HUES48 (cell line): Measurements from ENCODE around the gene DCDC2C.

ENCODE experiments used
- H3K27ac ChIP-seq: one replicate; pipeline ENCODE4 v1.7.0; 2013; ENCODE audit warnings: low read depth, low read length, inconsistent platforms
- H3K27me3 ChIP-seq: 2 replicates; pipeline ENCODE4 v1.6.1; 2013; ENCODE audit warnings: mild to moderate bottlenecking, low read length; ENCODE audit not compliant: control insufficient read depth, insufficient read depth
- H3K36me3 ChIP-seq: 2 replicates; pipeline ENCODE4 v1.6.1; 2013; ENCODE audit warnings: low read length; ENCODE audit not compliant: control insufficient read depth, insufficient read depth
- H3K4me1 ChIP-seq: 2 replicates; pipeline ENCODE4 v1.6.1; 2013; ENCODE audit warnings: mild to moderate bottlenecking, low read length; ENCODE audit not compliant: control insufficient read depth, insufficient read depth
- H3K4me3 ChIP-seq: 2 replicates; pipeline ENCODE4 v1.5.1; 2013; ENCODE audit warnings: mild to moderate bottlenecking, low read depth, low read length
- H3K9ac ChIP-seq: 2 replicates; pipeline ENCODE4 v1.6.1; 2013; ENCODE audit warnings: mild to moderate bottlenecking, low read depth, low read length, moderate library complexity
- H3K9me3 ChIP-seq: 2 replicates; pipeline ENCODE4 v1.6.1; 2013; ENCODE audit warnings: low read length; ENCODE audit not compliant: control insufficient read depth, insufficient read depth

Gene DCDC2C

GRCh38 chr2:3777966-3778365 is 74.6 kb downstream of the DCDC2C start:
- Histone ChIP-seq H3K9ac (no peak overlapping the region), H3K27ac (no peak overlapping the region), H3K4me1 (peaks cover 4% of the 10 kb centered on the region), H3K36me3 (no peaks in the 10 kb centered on the region), H3K27me3 (no peaks in the 10 kb centered on the region), H3K4me3 (no peak overlapping the region), H3K9me3 (no peaks in the 10 kb centered on the region)

- H3K4me1 ChIP-seq = peaks cover 4% of the 10 kb centered on the region
These were observed 75.6 kb downstream of the DCDC2C start for GRCh38 chr2:3778851-3779495.

GRCh38 chr2:3779496-3780049 is 76.2 kb downstream of the DCDC2C start:
- Histone ChIP-seq H3K9ac (no peak overlapping the region), H3K4me3 (no peak overlapping the region), H3K27me3 (no peaks in the 10 kb centered on the region), H3K27ac (no peak overlapping the region), H3K4me1 (peaks cover 4% of the 10 kb centered on the region), H3K36me3 (no peaks in the 10 kb centered on the region), H3K9me3 (no peaks in the 10 kb centered on the region)

More at GRCh38 chr2:3778851-3779495, 75.6 kb downstream of the DCDC2C start:
- no peak overlapping the region for H3K9ac ChIP-seq
- H3K27ac ChIP-seq = no peak overlapping the region
- H3K9me3 ChIP-seq = no peaks in the 10 kb centered on the region
- H3K36me3 ChIP-seq = no peaks in the 10 kb centered on the region
- no peaks in the 10 kb centered on the region for H3K27me3 ChIP-seq
- no peak overlapping the region for H3K4me3 ChIP-seq

- Histone ChIP-seq H3K9ac (no peak overlapping the region), H3K36me3 (no peaks in the 10 kb centered on the region), H3K27me3 (no peaks in the 10 kb centered on the region), H3K9me3 (no peaks in the 10 kb centered on the region), H3K4me3 (no peak overlapping the region), H3K4me1 (peaks cover 13% of the 10 kb centered on the region), H3K27ac (no peak overlapping the region)
These were observed 77.4 kb downstream of the DCDC2C start for GRCh38 chr2:3780477-3781402.

GRCh38 chr2:3784731-3785130 is 81.4 kb downstream of the DCDC2C start:
- no peaks in the 10 kb centered on the region for H3K36me3 ChIP-seq
- no peaks in the 10 kb centered on the region for H3K27me3 ChIP-seq
- H3K9ac ChIP-seq = no peak overlapping the region
- no peak overlapping the region for H3K27ac ChIP-seq
- H3K4me3 ChIP-seq = no peak overlapping the region
- peaks cover 14% of the 10 kb centered on the region for H3K4me1 ChIP-seq
- H3K9me3 ChIP-seq = no peaks in the 10 kb centered on the region

GRCh38 chr2:3785220-3785889 is 82.0 kb downstream of the DCDC2C start:
- Histone ChIP-seq H3K4me1 (peaks cover 14% of the 10 kb centered on the region), H3K9ac (no peak overlapping the region), H3K36me3 (no peaks in the 10 kb centered on the region), H3K9me3 (no peaks in the 10 kb centered on the region), H3K4me3 (no peak overlapping the region), H3K27ac (no peak overlapping the region), H3K27me3 (no peaks in the 10 kb centered on the region)

GRCh38 chr2:3785890-3786273 is 82.5 kb downstream of the DCDC2C start:
- H3K9ac ChIP-seq = no peak overlapping the region
- no peaks in the 10 kb centered on the region for H3K9me3 ChIP-seq
- no peak overlapping the region for H3K4me3 ChIP-seq
- no peaks in the 10 kb centered on the region for H3K36me3 ChIP-seq
- H3K4me1 ChIP-seq = peaks cover 11% of the 10 kb centered on the region
- H3K27me3 ChIP-seq = no peaks in the 10 kb centered on the region
- H3K27ac ChIP-seq = no peak overlapping the region

GRCh38 chr2:3787768-3788167 is 84.4 kb downstream of the DCDC2C start:
- H3K36me3 ChIP-seq = no peaks in the 10 kb centered on the region
- no peak overlapping the region for H3K27ac ChIP-seq
- H3K4me3 ChIP-seq = no peak overlapping the region
- no peaks in the 10 kb centered on the region for H3K9me3 ChIP-seq
- H3K27me3 ChIP-seq = no peaks in the 10 kb centered on the region
- peaks cover 11% of the 10 kb centered on the region for H3K4me1 ChIP-seq
- H3K9ac ChIP-seq = no peak overlapping the region

GRCh38 chr2:3789256-3789655 is 85.9 kb downstream of the DCDC2C start:
- peaks cover 11% of the 10 kb centered on the region for H3K4me1 ChIP-seq
- H3K27me3 ChIP-seq = no peaks in the 10 kb centered on the region
- H3K4me3 ChIP-seq = no peak overlapping the region
- H3K27ac ChIP-seq = no peak overlapping the region
- no peaks in the 10 kb centered on the region; the same call in 1 of the 2 replicates for H3K9me3 ChIP-seq
- H3K9ac ChIP-seq = no peak overlapping the region
- H3K36me3 ChIP-seq = no peaks in the 10 kb centered on the region

- H3K27ac ChIP-seq = no peak overlapping the region
- no peak overlapping the region for H3K4me3 ChIP-seq
- no peaks in the 10 kb centered on the region for H3K4me1 ChIP-seq
- no peaks in the 10 kb centered on the region for H3K27me3 ChIP-seq
- no peaks in the 10 kb centered on the region; the same call in 1 of the 2 replicates for H3K9me3 ChIP-seq
- no peaks in the 10 kb centered on the region for H3K36me3 ChIP-seq
- H3K9ac ChIP-seq = no peak overlapping the region
These were observed 89.9 kb downstream of the DCDC2C start for GRCh38 chr2:3793249-3793648.
